Measurements from ENCODE around the gene TMEFF2.

The TMEFF2 gene

GRCh38 chr2:192151853-192152252, 42.9 kb downstream of the TMEFF2 start:
- H4K20me1 ChIP-seq (ENCODE audit: low read depth, low read length) = no peaks in the 10 kb centered on the region
- H3K36me3 ChIP-seq (ENCODE audit: low read length) = no peaks in the 10 kb centered on the region
- no peak overlapping the region for H3K4me2 ChIP-seq (ENCODE audit: low read depth, low read length, poor library complexity, severe bottlenecking)
- H3K9ac ChIP-seq (ENCODE audit: low read length) = no peak overlapping the region
- H3K4me3 ChIP-seq (ENCODE audit: insufficient read depth, low read length, poor library complexity, severe bottlenecking) = no peak overlapping the region
- no peaks in the 10 kb centered on the region for H3F3A ChIP-seq (ENCODE audit: insufficient read depth)
- no peak overlapping the region for H3K27ac ChIP-seq (ENCODE audit: low read depth, low read length)
- TF ChIP-seq EZH2phosphoT487 (conservative IDR thresholded peaks at IDR 0.05; ENCODE audit: low read length) (no peak), CTCF (IDR thresholded peaks at IDR 0.05; ENCODE audit: insufficient read depth, low read length, poor library complexity, severe bottlenecking) (no peak)
- no peaks in the 10 kb centered on the region for H3K9me2 ChIP-seq (replicated peaks; ENCODE audit: insufficient read depth, low read length)
- H3K27me3 ChIP-seq (ENCODE audit: low read length) = no peaks in the 10 kb centered on the region
- H2AFZ ChIP-seq (ENCODE audit: low read depth, low read length, severe bottlenecking) = no peak overlapping the region
- H3K9me3 ChIP-seq (ENCODE audit: insufficient read depth, low read length) = no peaks in the 10 kb centered on the region
- no peaks in the 10 kb centered on the region for H3K79me2 ChIP-seq (ENCODE audit: insufficient read depth, low read length)

- Histone ChIP-seq H4K20me1 (ENCODE audit: low read depth, low read length) (no peaks in the 10 kb centered on the region), H3K4me2 (ENCODE audit: low read depth, low read length, poor library complexity, severe bottlenecking) (no peak overlapping the region), H3K9me2 (replicated peaks; ENCODE audit: insufficient read depth, low read length) (no peaks in the 10 kb centered on the region), H3K9me3 (ENCODE audit: insufficient read depth, low read length) (no peaks in the 10 kb centered on the region), H2AFZ (ENCODE audit: low read depth, low read length, severe bottlenecking) (no peak overlapping the region), H3K36me3 (ENCODE audit: low read length) (no peaks in the 10 kb centered on the region), H3K4me3 (ENCODE audit: insufficient read depth, low read length, poor library complexity, severe bottlenecking) (no peak overlapping the region), H3K9ac (ENCODE audit: low read length) (no peak overlapping the region), H3F3A (ENCODE audit: insufficient read depth) (no peaks in the 10 kb centered on the region), H3K27me3 (ENCODE audit: low read length) (no peaks in the 10 kb centered on the region), H3K27ac (ENCODE audit: low read depth, low read length) (no peak overlapping the region), H3K79me2 (ENCODE audit: insufficient read depth, low read length) (no peaks in the 10 kb centered on the region)
- TF ChIP-seq EZH2phosphoT487 (conservative IDR thresholded peaks at IDR 0.05; ENCODE audit: low read length) (no peak), CTCF (IDR thresholded peaks at IDR 0.05; ENCODE audit: insufficient read depth, low read length, poor library complexity, severe bottlenecking) (no peak)
Observed at GRCh38 chr2:192150166-192150565, 44.6 kb downstream of the TMEFF2 start.

- Histone ChIP-seq H3K9ac (ENCODE audit: low read length) (no peak overlapping the region), H3K9me3 (ENCODE audit: insufficient read depth, low read length) (no peaks in the 10 kb centered on the region), H3F3A (ENCODE audit: insufficient read depth) (no peaks in the 10 kb centered on the region), H3K27ac (ENCODE audit: low read depth, low read length) (no peak overlapping the region), H3K36me3 (ENCODE audit: low read length) (no peaks in the 10 kb centered on the region), H4K20me1 (ENCODE audit: low read depth, low read length) (no peaks in the 10 kb centered on the region), H3K27me3 (ENCODE audit: low read length) (no peaks in the 10 kb centered on the region), H3K4me3 (ENCODE audit: insufficient read depth, low read length, poor library complexity, severe bottlenecking) (no peak overlapping the region), H3K9me2 (replicated peaks; ENCODE audit: insufficient read depth, low read length) (no peaks in the 10 kb centered on the region), H2AFZ (ENCODE audit: low read depth, low read length, severe bottlenecking) (no peak overlapping the region), H3K79me2 (ENCODE audit: insufficient read depth, low read length) (no peaks in the 10 kb centered on the region), H3K4me2 (ENCODE audit: low read depth, low read length, poor library complexity, severe bottlenecking) (no peak overlapping the region)
- no peak for TF ChIP-seq CTCF (IDR thresholded peaks at IDR 0.05; ENCODE audit: insufficient read depth, low read length, poor library complexity, severe bottlenecking)
Observed at GRCh38 chr2:192148620-192149321, 46.0 kb downstream of the TMEFF2 start.

All from SU-DHL-6 (cell line).